SU-DHL-6 (cell line): ENCODE measurements around the gene CAP2.

Experiments used
- H2AFZ ChIP-seq: fragments of 200-600 bp; sonication (generic); 2 replicates; pipeline ENCODE4 v1.6.1; 2014; ENCODE audit warnings: low read depth, mild to moderate bottlenecking, moderate library complexity, mixed read lengths, antibody characterized with exemption, low read length; ENCODE audit not compliant: severe bottlenecking
- H3F3A ChIP-seq: fragments of 200-600 bp; shearing (Covaris generic); 2 replicates; pipeline ENCODE4 v1.6.0; 2016; ENCODE audit warnings: antibody characterized with exemption, mild to moderate bottlenecking; ENCODE audit not compliant: insufficient read depth
- H3K27ac ChIP-seq: fragments of 200-600 bp; sonication (generic); 2 replicates; pipeline ENCODE4 v1.5.1; 2016; ENCODE audit warnings: low read depth, mild to moderate bottlenecking, low read length, moderate library complexity, mixed read lengths
- H3K27me3 ChIP-seq: fragments of 200-600 bp; sonication (generic), shearing (Covaris generic); 2 replicates; pipeline ENCODE4 v1.6.0; 2014; ENCODE audit warnings: mild to moderate bottlenecking, low read length
- H3K36me3 ChIP-seq: fragments of 200-600 bp; sonication (generic); 2 replicates; pipeline ENCODE4 v1.6.1; 2014; ENCODE audit warnings: mild to moderate bottlenecking, low read length, mixed read lengths
- H3K4me2 ChIP-seq: fragments of 300-600, 200-600 bp; shearing (Covaris generic), sonication (generic); 2 replicates; pipeline ENCODE4 v1.6.0; 2014; ENCODE audit warnings: low read length, low read depth, mild to moderate bottlenecking; ENCODE audit not compliant: poor library complexity, severe bottlenecking
- H3K4me3 ChIP-seq: fragments of 200-600 bp; sonication (generic); 2 replicates; pipeline ENCODE4 v1.5.1; 2014; ENCODE audit warnings: antibody characterized with exemption, low read length, mild to moderate bottlenecking, mixed read lengths; ENCODE audit not compliant: insufficient read depth, poor library complexity, severe bottlenecking
- H3K79me2 ChIP-seq: fragments of 200-600 bp; sonication (generic); 2 replicates; pipeline ENCODE4 v1.6.1; 2014; ENCODE audit warnings: mild to moderate bottlenecking, low read length, moderate library complexity; ENCODE audit not compliant: insufficient read depth
- H3K9ac ChIP-seq: fragments of 200-600 bp; sonication (generic); 2 replicates; pipeline ENCODE4 v1.7.0; 2014; ENCODE audit warnings: mild to moderate bottlenecking, low read length
- H3K9me2 ChIP-seq: fragments of 200-600 bp; sonication (generic); replicated peaks from 2 replicates; pipeline ENCODE4 v1.6.1; 2014; ENCODE audit warnings: low read length; ENCODE audit not compliant: insufficient read depth
- H3K9me3 ChIP-seq: fragments of 200-600 bp; sonication (generic); 2 replicates; pipeline ENCODE4 v1.6.1; 2014; ENCODE audit warnings: low read length, mixed read lengths; ENCODE audit not compliant: insufficient read depth
- H4K20me1 ChIP-seq: fragments of 200-600 bp; sonication (generic); 2 replicates; pipeline ENCODE4 v1.6.1; 2014; ENCODE audit warnings: low read depth, mild to moderate bottlenecking, antibody characterized with exemption, low read length, moderate library complexity, mixed read lengths
- EZH2phosphoT487 ChIP-seq: fragments of 200-600 bp; sonication (generic), shearing (Covaris generic); conservative IDR thresholded peaks from 2 replicates; pipeline ENCODE4 v1.6.1; 2018; ENCODE audit warnings: mild to moderate bottlenecking, antibody characterized with exemption, low read length, moderate library complexity, mixed read lengths
- TF ChIP-seq, protein P1 (sequence below): fragments of 200-600 bp; sonication (generic); IDR thresholded peaks from one replicate; pipeline ENCODE4 v1.5.1; 2017; ENCODE audit warnings: antibody characterized with exemption, mild to moderate bottlenecking, low read length, moderate library complexity; ENCODE audit not compliant: insufficient read depth, poor library complexity, severe bottlenecking

The CAP2 gene

GRCh38 chr6:17501442-17501841 lies 108.0 kb downstream of the CAP2 start:
- Histone ChIP-seq H3K27ac (no peak overlapping the region), H2AFZ (no peak overlapping the region), H3K4me3 (no peak overlapping the region), H3K9me2 (no peaks in the 10 kb centered on the region), H3K79me2 (no peaks in the 10 kb centered on the region), H3K36me3 (no peaks in the 10 kb centered on the region), H3F3A (no peaks in the 10 kb centered on the region), H4K20me1 (no peaks in the 10 kb centered on the region), H3K4me2 (no peak overlapping the region), H3K9ac (no peak overlapping the region), H3K9me3 (no peaks in the 10 kb centered on the region), H3K27me3 (0 out of 2 replicates have a peak, but pooled peaks cover 4% of the 10 kb centered on the region)
- TF ChIP-seq, protein P1, sequence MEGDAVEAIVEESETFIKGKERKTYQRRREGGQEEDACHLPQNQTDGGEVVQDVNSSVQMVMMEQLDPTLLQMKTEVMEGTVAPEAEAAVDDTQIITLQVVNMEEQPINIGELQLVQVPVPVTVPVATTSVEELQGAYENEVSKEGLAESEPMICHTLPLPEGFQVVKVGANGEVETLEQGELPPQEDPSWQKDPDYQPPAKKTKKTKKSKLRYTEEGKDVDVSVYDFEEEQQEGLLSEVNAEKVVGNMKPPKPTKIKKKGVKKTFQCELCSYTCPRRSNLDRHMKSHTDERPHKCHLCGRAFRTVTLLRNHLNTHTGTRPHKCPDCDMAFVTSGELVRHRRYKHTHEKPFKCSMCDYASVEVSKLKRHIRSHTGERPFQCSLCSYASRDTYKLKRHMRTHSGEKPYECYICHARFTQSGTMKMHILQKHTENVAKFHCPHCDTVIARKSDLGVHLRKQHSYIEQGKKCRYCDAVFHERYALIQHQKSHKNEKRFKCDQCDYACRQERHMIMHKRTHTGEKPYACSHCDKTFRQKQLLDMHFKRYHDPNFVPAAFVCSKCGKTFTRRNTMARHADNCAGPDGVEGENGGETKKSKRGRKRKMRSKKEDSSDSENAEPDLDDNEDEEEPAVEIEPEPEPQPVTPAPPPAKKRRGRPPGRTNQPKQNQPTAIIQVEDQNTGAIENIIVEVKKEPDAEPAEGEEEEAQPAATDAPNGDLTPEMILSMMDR, result no peak
- TF ChIP-seq EZH2phosphoT487, result no peak

GRCh38 chr6:17501982-17502704 lies 108.7 kb downstream of the CAP2 start:
- Histone ChIP-seq H2AFZ (no peak overlapping the region), H3K4me3 (no peak overlapping the region), H3K9ac (no peak overlapping the region), H3K27ac (no peak overlapping the region), H3K36me3 (no peaks in the 10 kb centered on the region), H3K9me3 (no peaks in the 10 kb centered on the region), H4K20me1 (no peaks in the 10 kb centered on the region), H3K27me3 (0 out of 2 replicates have a peak, but pooled peaks cover 4% of the 10 kb centered on the region), H3F3A (no peaks in the 10 kb centered on the region), H3K4me2 (no peak overlapping the region), H3K79me2 (no peaks in the 10 kb centered on the region), H3K9me2 (no peaks in the 10 kb centered on the region)
- TF ChIP-seq, protein P1, result no peak
- TF ChIP-seq EZH2phosphoT487, result no peak

- Histone ChIP-seq H3K9me2 (no peaks in the 10 kb centered on the region), H3K36me3 (no peaks in the 10 kb centered on the region), H3K4me3 (no peak overlapping the region), H2AFZ (no peak overlapping the region), H3K27me3 (0 out of 2 replicates have a peak, but pooled peaks cover 4% of the 10 kb centered on the region), H3K4me2 (no peak overlapping the region), H3K27ac (no peak overlapping the region), H4K20me1 (no peaks in the 10 kb centered on the region), H3K79me2 (no peaks in the 10 kb centered on the region), H3F3A (no peaks in the 10 kb centered on the region), H3K9ac (no peak overlapping the region), H3K9me3 (no peaks in the 10 kb centered on the region)
- TF ChIP-seq EZH2phosphoT487, result no peak
- TF ChIP-seq, protein P1, result no peak
These were observed 109.7 kb downstream of the CAP2 start for GRCh38 chr6:17503051-17503450.
